CD4-positive, alpha-beta memory T cell (primary cell): ENCODE measurements around the gene INO80C. TPM values are rescaled to one million over a fixed set of nuclear protein-coding genes. Genes with fewer than 3 reads are reported as not detected.

Experiments used
- CTCF ChIA-PET: fragments of 350-600 bp; sonication (Branson Sonifier 250); formaldehyde crosslinking; loops from one replicate; lab custom pipeline; 2021; ENCODE audit warnings: inconsistent platforms; ENCODE audit not compliant: partially characterized antibody; lab: Charles Lee
- POLR2A ChIA-PET: fragments of 350-600 bp; sonication (Branson Sonifier 250); formaldehyde crosslinking; loops from one replicate; lab custom pipeline; 2021; ENCODE audit not compliant: partially characterized antibody; lab: Charles Lee
- DNase-seq, 5 donors: peaks; one replicate each; pipeline versions ENCODE4 v3.0.0 to v3.0.0-alpha.2; 2020 to 2022; ENCODE audit warnings: mixed read lengths in 1 of 5
- H3K27ac ChIP-seq: one replicate; pipeline ENCODE4 v1.7.0; 2013; ENCODE audit warnings: low read depth, low read length
- H3K27me3 ChIP-seq: 2 replicates; pipeline ENCODE4 v1.7.0; 2013; ENCODE audit warnings: mild to moderate bottlenecking, low read length, moderate library complexity; ENCODE audit not compliant: insufficient read depth
- H3K36me3 ChIP-seq: 2 replicates; pipeline ENCODE4 v1.7.0; 2013; ENCODE audit warnings: mild to moderate bottlenecking, low read length, moderate library complexity; ENCODE audit not compliant: insufficient read depth
- H3K4me1 ChIP-seq: 2 replicates; pipeline ENCODE4 v1.7.0; 2013; ENCODE audit warnings: mild to moderate bottlenecking, low read length, moderate library complexity; ENCODE audit not compliant: insufficient read depth
- H3K4me3 ChIP-seq, 2 donors: one replicate each; pipeline ENCODE4 v1.7.0; 2013; ENCODE audit warnings: low read length in 2 of 2, mild to moderate bottlenecking in 1 of 2
- H3K9me3 ChIP-seq, 2 donors: one replicate each; pipeline ENCODE4 v1.7.0; 2013; ENCODE audit warnings: low read length in 2 of 2, control low read depth in 1 of 2; ENCODE audit not compliant: control insufficient read depth in 1 of 2
- H3K27ac Mint-ChIP-seq, 7 donors: one replicate each; pipeline ENCODE4 v1.8.0; 2020 to 2021; ENCODE audit warnings: mixed read lengths in 7 of 7, mild to moderate bottlenecking in 6 of 7, inconsistent platforms in 3 of 7, moderate library complexity in 3 of 7
- H3K27me3 Mint-ChIP-seq, 2 donors: one replicate each; pipeline ENCODE4 v1.8.0; 2020 to 2021; ENCODE audit warnings: mixed read lengths in 2 of 2
- H3K36me3 Mint-ChIP-seq, 2 donors: one replicate each; pipeline ENCODE4 v1.8.0; 2020 to 2021; ENCODE audit warnings: mixed read lengths in 2 of 2, inconsistent platforms in 1 of 2, mild to moderate bottlenecking in 1 of 2
- H3K4me1 Mint-ChIP-seq, 4 donors: one replicate each; pipeline ENCODE4 v1.8.0; 2020 to 2021; ENCODE audit warnings: mixed read lengths in 4 of 4, mild to moderate bottlenecking in 1 of 4
- H3K4me3 Mint-ChIP-seq, 8 donors: one replicate each; pipeline ENCODE4 v1.8.0; 2020 to 2021; ENCODE audit warnings: mixed read lengths in 8 of 8, mild to moderate bottlenecking in 7 of 8, moderate library complexity in 6 of 8, inconsistent platforms in 3 of 8
- H3K9me3 Mint-ChIP-seq, 8 donors: one replicate each; pipeline ENCODE4 v1.8.0; 2020 to 2021; ENCODE audit warnings: mixed read lengths in 8 of 8, mild to moderate bottlenecking in 5 of 8, inconsistent platforms in 3 of 8, moderate library complexity in 1 of 8
- intact Hi-C: fragments of 100-400 bp; cut with micrococcal nuclease; formaldehyde crosslinking; loops from one replicate; pipeline ENCODE4 v1.15.1; 2023
- polyA plus RNA-seq, 2 donors: library from polyadenylated mRNA; unstranded; fragments of 300-500 nt; fragmentation: Illumina TruSeq; gene quantifications; one replicate each; pipeline ENCODE4 v1.2.3, GENCODE V29; 2021
- total RNA-seq, 2 experiments: library from RNA; stranded (reverse); gene quantifications; one replicate each; pipeline ENCODE4 v1.2.3, GENCODE V29; 2021

Gene INO80C
- total and polyA plus RNA-seq, 4 experiments from 2014 or later: 18.9 to 30.3 (median 28.1) TPM

- H3K4me3 Mint-ChIP-seq: no peak overlapping the region
- ChIA-PET CTCF (no interaction called here), POLR2A (no interaction called here)
- H3K27ac ChIP-seq: no peak overlapping the region
- H3K4me1 ChIP-seq: no peaks in the 10 kb centered on the region
- peaks cover 4 to 21% (median 15%) of the 10 kb centered on the region in 8 donors for H3K9me3 Mint-ChIP-seq
- intact Hi-C loops: no loop called here
- DNase-seq: no peak
- no peak overlapping the region for H3K27ac Mint-ChIP-seq
- H3K27me3 Mint-ChIP-seq: peaks cover 36 to 37% of the 10 kb centered on the region in 2 donors
- H3K36me3 ChIP-seq: no peaks in the 10 kb centered on the region
- peaks cover 3% of the 10 kb centered on the region for H3K27me3 ChIP-seq
- no peaks in the 10 kb centered on the region for H3K9me3 ChIP-seq
- peaks cover 0 to 3% (median 1%) of the 10 kb centered on the region in 4 donors for H3K4me1 Mint-ChIP-seq
- H3K4me3 ChIP-seq: no peak overlapping the region
- H3K36me3 Mint-ChIP-seq: no peaks in the 10 kb centered on the region
Measured at GRCh38 chr18:35526495-35527059, 28.8 kb upstream of the INO80C start.

DNA sequence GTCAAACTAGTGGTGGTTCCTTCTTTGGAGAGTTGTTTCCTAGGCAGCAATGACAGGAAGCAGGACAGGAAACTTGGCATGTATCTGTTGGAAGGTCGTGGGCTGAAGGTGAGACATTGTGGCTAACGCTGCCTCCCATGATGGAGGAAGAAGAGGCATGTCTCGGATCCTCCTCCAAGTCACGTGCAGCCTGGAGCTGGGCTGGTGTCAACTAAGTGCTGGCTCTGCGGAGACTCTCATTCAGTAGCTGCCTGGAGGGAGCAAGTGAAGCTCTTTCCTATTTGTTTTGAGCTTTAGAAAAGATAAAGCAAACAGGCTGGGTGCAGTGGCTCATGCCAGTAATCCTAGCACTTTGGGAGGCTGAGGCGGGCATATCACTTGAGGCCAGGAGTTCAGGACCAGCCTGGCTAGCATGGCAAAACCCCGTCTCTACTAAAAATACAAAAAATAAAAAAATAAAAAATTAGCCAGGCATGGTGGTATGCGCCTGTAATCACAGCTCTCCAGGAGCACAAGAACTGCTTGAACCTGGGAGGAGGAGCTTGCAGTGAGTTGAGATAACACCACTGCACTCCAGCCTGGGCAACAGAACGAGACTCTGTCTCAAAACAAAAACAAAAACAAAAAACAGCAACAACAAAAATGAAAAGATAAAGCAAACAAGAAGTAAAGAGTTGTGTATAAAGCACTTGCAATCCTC, 28.2 kb upstream of the INO80C start:
- no peak overlapping the region for H3K4me3 ChIP-seq
- no peaks in the 10 kb centered on the region for H3K36me3 ChIP-seq
- Mint-ChIP-seq H3K36me3 (no peaks in the 10 kb centered on the region), H3K4me3 (peak overlapping the region in 1 of 8 donors; percentile 27), H3K4me1 (peaks cover 0 to 3% (median 1%) of the 10 kb centered on the region in 4 donors), H3K27me3 (peaks cover 35 to 36% of the 10 kb centered on the region in 2 donors), H3K9me3 (peaks cover 4 to 16% (median 13%) of the 10 kb centered on the region in 8 donors), H3K27ac (no peak overlapping the region)
- intact Hi-C loops: no loop called here
- DNase-seq: no peak
- H3K4me1 ChIP-seq: no peaks in the 10 kb centered on the region
- no peak overlapping the region for H3K27ac ChIP-seq
- H3K9me3 ChIP-seq: no peaks in the 10 kb centered on the region
- CTCF ChIA-PET: interaction anchor here (1.6 kb wide), 1 partner anchor 140 kb away, joined by 4 read pairs; no protein-coding TSS in a partner anchor
- POLR2A ChIA-PET: no interaction called here
- peaks cover 3% of the 10 kb centered on the region for H3K27me3 ChIP-seq

DNA sequence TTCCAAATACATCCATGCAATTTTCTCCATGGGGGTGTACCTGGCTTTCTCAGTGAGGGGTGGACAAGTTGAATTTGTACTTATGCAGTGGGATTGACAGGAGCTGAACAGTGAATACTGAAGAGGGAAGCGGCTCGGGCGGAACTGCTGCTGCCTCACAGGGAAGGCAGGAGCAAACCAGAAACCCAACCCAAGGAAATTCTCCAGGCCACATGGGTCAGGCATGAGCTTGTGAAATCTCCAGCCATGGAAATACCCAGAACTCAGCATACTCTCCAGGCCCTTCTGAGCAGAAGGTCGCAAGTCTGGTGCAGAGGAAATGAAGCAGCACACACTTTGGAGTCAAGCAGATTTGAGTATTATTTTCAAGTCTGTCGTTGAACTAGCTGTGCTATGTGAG, 26.5 kb upstream of the INO80C start:
- H3K9me3 ChIP-seq: no peaks in the 10 kb centered on the region
- no peak overlapping the region for H3K27ac Mint-ChIP-seq
- DNase-seq: no peak
- H3K9me3 Mint-ChIP-seq: peaks cover 0 to 6% (median 4%) of the 10 kb centered on the region in 8 donors
- H3K27me3 ChIP-seq: peaks cover 3% of the 10 kb centered on the region
- no peak overlapping the region for H3K4me3 ChIP-seq
- H3K36me3 ChIP-seq: no peaks in the 10 kb centered on the region
- H3K4me1 Mint-ChIP-seq: peaks cover 0 to 3% (median 1%) of the 10 kb centered on the region in 4 donors
- H3K4me3 Mint-ChIP-seq: no peak overlapping the region
- CTCF ChIA-PET: no interaction called here
- H3K27ac ChIP-seq: no peak overlapping the region
- intact Hi-C loops: no loop called here
- POLR2A ChIA-PET: no interaction called here
- no peaks in the 10 kb centered on the region for H3K4me1 ChIP-seq
- H3K27me3 Mint-ChIP-seq: peaks cover 34 to 35% of the 10 kb centered on the region in 2 donors
- H3K36me3 Mint-ChIP-seq: no peaks in the 10 kb centered on the region

DNA sequence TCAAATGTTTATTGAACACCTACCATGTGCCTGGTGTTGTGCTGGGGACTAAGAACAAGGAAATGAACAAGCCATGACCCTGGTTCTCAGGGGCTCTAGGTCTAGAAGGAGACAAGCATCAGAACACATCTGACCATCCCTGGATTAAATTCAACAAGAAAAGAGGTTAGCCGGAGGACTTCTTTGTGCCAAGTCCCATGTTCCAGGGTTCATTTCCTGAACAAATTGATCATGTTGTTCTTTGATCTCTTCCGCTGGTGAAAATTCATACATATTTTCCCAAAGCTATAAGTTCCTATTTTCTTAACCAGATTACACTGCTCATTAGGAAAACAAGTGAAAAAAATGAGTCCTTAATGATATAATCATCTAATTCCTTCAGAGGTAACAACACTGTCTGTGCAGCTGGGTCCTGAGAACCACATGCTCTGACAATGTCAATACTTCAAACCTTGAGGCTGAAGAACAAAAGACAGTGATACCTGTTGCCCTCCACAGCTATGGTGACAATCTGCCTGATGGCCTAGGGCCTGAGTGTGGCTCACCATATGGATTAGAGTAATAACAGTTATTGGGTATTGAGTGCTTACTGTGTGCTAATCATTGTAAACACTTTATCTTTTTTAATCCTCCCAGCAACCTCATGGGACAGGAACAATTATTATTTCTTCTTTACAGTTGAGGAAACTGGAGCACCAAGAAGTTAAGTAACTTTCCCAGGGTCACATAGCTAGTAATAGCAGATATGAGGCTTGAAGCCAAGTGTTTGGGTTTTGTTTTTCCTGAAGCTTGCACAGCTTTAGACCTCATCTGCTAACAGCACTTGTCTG, 24.6 kb upstream of the INO80C start:
- Histone ChIP-seq H3K27me3 (peaks cover 3% of the 10 kb centered on the region), H3K27ac (no peak overlapping the region), H3K9me3 (no peaks in the 10 kb centered on the region), H3K4me3 (no peak overlapping the region), H3K4me1 (no peaks in the 10 kb centered on the region), H3K36me3 (no peaks in the 10 kb centered on the region)
- H3K9me3 Mint-ChIP-seq: peaks cover 0 to 4% (median 0%) of the 10 kb centered on the region in 8 donors
- peaks cover 0 to 3% (median 1%) of the 10 kb centered on the region in 4 donors for H3K4me1 Mint-ChIP-seq
- peaks cover 24 to 25% of the 10 kb centered on the region in 2 donors for H3K27me3 Mint-ChIP-seq
- no peak overlapping the region for H3K4me3 Mint-ChIP-seq
- no peaks in the 10 kb centered on the region for H3K36me3 Mint-ChIP-seq
- no peak for DNase-seq
- ChIA-PET CTCF (no interaction called here), POLR2A (no interaction called here)
- H3K27ac Mint-ChIP-seq: no peak overlapping the region
- intact Hi-C loops: no loop called here

DNA sequence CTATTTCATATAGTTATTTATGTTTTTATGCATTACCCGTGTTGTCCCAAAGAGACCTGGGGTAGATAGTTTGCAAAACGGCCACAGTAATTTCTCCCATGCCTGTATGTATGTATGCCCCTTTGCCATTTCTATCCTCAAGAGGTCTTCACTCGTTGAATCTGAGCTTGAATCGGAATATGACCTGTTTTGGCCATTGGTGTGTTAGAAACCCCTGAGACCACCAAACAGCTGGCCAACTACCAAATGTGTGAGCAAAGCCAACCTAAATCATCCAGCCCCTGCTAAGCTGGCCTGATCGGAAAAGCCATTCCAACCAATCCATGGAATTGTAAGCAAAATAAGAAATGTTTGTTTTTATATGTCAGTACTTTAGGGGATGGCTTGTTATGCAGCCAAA, 23.4 kb upstream of the INO80C start:
- DNase-seq: no peak
- Histone ChIP-seq H3K9me3 (no peaks in the 10 kb centered on the region), H3K27ac (no peak overlapping the region), H3K36me3 (no peaks in the 10 kb centered on the region), H3K4me1 (no peaks in the 10 kb centered on the region), H3K4me3 (no peak overlapping the region), H3K27me3 (peaks cover 3% of the 10 kb centered on the region)
- intact Hi-C loops: no loop called here
- POLR2A ChIA-PET: no interaction called here
- Mint-ChIP-seq H3K4me1 (peaks cover 0 to 3% (median 1%) of the 10 kb centered on the region in 4 donors), H3K36me3 (no peaks in the 10 kb centered on the region), H3K27ac (no peak overlapping the region), H3K9me3 (no peaks in the 10 kb centered on the region), H3K4me3 (no peak overlapping the region), H3K27me3 (peaks cover 14 to 16% of the 10 kb centered on the region in 2 donors)
- CTCF ChIA-PET: no interaction called here

- H3K9me3 Mint-ChIP-seq: no peaks in the 10 kb centered on the region
- H3K4me1 Mint-ChIP-seq: peaks cover 0 to 2% (median 0%) of the 10 kb centered on the region in 4 donors
- no peak for DNase-seq
- H3K27me3 Mint-ChIP-seq: peaks cover 8 to 10% of the 10 kb centered on the region in 2 donors
- H3K4me1 ChIP-seq: no peaks in the 10 kb centered on the region
- no peak overlapping the region for H3K27ac ChIP-seq
- no peaks in the 10 kb centered on the region for H3K9me3 ChIP-seq
- H3K27ac Mint-ChIP-seq: no peak overlapping the region
- CTCF ChIA-PET: no interaction called here
- H3K36me3 Mint-ChIP-seq: no peaks in the 10 kb centered on the region
- no peaks in the 10 kb centered on the region for H3K36me3 ChIP-seq
- no peak overlapping the region for H3K4me3 ChIP-seq
- no peak overlapping the region for H3K4me3 Mint-ChIP-seq
- H3K27me3 ChIP-seq: no peaks in the 10 kb centered on the region
- intact Hi-C loops: no loop called here
- POLR2A ChIA-PET: no interaction called here
Measured at GRCh38 chr18:35519148-35519899, 21.6 kb upstream of the INO80C start.
